Stomach (tissue), 9 donors: ENCODE results near the gene CAPN15. TPM values are rescaled to one million over a fixed set of nuclear protein-coding genes. Genes with fewer than 3 reads are reported as not detected.

Experiments used
- DNase-seq, 2 donors: peaks; one replicate each; pipeline versions ENCODE4 v3.0.0 to v3.0.0-alpha.2; 2013 to 2019
- H3K27ac ChIP-seq, 5 donors: fragments of 200-600 bp in 4 of 5; sonication (generic) in 4 of 5; one replicate each; pipeline ENCODE4 v1.5.1; 2013 to 2019; ENCODE audit warnings: mild to moderate bottlenecking in 1 of 5, moderate library complexity in 1 of 5
- H3K27me3 ChIP-seq, 3 donors: fragments of 200-600 bp; sonication (generic); one replicate each; pipeline ENCODE4 v1.5.1; 2017 to 2019; ENCODE audit warnings: mixed run types in 1 of 3
- H3K36me3 ChIP-seq, 4 donors: fragments of 200-600 bp; sonication (generic); 1 replicate in 3 of 4; 2 replicates in 1 of 4; pipeline ENCODE4 v1.5.1; 2016 to 2019
- H3K4me1 ChIP-seq, 4 donors: fragments of 200-600 bp; sonication (generic); one replicate each; pipeline ENCODE4 v1.5.1; 2016 to 2019
- H3K4me3 ChIP-seq, 4 donors: fragments of 200-600 bp; sonication (generic) in 3 of 4; one replicate each; pipeline ENCODE4 v1.5.1; 2016 to 2019; ENCODE audit warnings: mild to moderate bottlenecking in 1 of 4
- H3K9me3 ChIP-seq, 4 donors: fragments of 200-600 bp; sonication (generic); one replicate each; pipeline ENCODE4 v1.5.1; 2016 to 2019
- EP300 ChIP-seq: sonication (generic); formaldehyde crosslinking; IDR thresholded peaks from one replicate; pipeline ENCODE4 v1.6.1; 2017; ENCODE audit warnings: antibody characterized with exemption
- POLR2A ChIP-seq, 4 donors: fragments of 450-650 bp; IDR thresholded peaks; one replicate each; pipeline ENCODE4 v1.6.1; 2016; ENCODE audit warnings: antibody characterized with exemption in 4 of 4, control low read depth in 2 of 4, mild to moderate bottlenecking in 1 of 4, moderate library complexity in 1 of 4
- POLR2AphosphoS5 ChIP-seq, 3 donors: sonication (generic); formaldehyde crosslinking; IDR thresholded peaks; one replicate each; pipeline ENCODE4 v1.6.1; 2016; ENCODE audit warnings: antibody characterized with exemption in 3 of 3
- WGBS, 5 donors: extraction: QIAGEN DNeasy Blood & Tissue Kit in 3 of 5; methylation state at CpG; one replicate each; pipeline versions ENCODE4 v1.1.5 to v1.1.7; 2013 to 2018; 5-methylcytosine and 5-hydroxymethylcytosine counted together
- intact Hi-C: fragments of 100-400 bp; cut with DNase I; formaldehyde crosslinking; loops from one replicate; pipeline ENCODE4 v1.15.1; 2023; ENCODE audit warnings: low total_unique reads
- polyA plus RNA-seq, 3 donors: library from polyadenylated mRNA; stranded (reverse); fragments of 200-250 nt; gene quantifications; one replicate each; pipeline ENCODE4 v1.2.3, GENCODE V29; 2013
- total RNA-seq, 5 donors: library from RNA; depleted of rRNA; stranded (reverse); fragments of >200 nt; gene quantifications; one replicate each; pipeline versions ENCODE4 v1.1.0 to v1.2.3, GENCODE V29; 2014 to 2016
- TF ChIP-seq, protein P1 (sequence below), 7 experiments: fragments of 450-650 bp in 4 of 7; fragments of 200-600 bp in 3 of 7; sonication (generic) in 3 of 7; IDR thresholded peaks; one replicate each; pipeline ENCODE4 v1.5.1; 2016 to 2019; ENCODE audit warnings: antibody characterized with exemption in 7 of 7, control low read depth in 2 of 7, mild to moderate bottlenecking in 1 of 7
- donor health status: healthy with polysubstance abuse.
- donor health status: Bipolar disorder and iron deficiency.
- donor health status: healthy.

The CAPN15 gene
- total and polyA plus RNA-seq, 8 donors: 25.2 to 235 (median 35.0) TPM

DNA sequence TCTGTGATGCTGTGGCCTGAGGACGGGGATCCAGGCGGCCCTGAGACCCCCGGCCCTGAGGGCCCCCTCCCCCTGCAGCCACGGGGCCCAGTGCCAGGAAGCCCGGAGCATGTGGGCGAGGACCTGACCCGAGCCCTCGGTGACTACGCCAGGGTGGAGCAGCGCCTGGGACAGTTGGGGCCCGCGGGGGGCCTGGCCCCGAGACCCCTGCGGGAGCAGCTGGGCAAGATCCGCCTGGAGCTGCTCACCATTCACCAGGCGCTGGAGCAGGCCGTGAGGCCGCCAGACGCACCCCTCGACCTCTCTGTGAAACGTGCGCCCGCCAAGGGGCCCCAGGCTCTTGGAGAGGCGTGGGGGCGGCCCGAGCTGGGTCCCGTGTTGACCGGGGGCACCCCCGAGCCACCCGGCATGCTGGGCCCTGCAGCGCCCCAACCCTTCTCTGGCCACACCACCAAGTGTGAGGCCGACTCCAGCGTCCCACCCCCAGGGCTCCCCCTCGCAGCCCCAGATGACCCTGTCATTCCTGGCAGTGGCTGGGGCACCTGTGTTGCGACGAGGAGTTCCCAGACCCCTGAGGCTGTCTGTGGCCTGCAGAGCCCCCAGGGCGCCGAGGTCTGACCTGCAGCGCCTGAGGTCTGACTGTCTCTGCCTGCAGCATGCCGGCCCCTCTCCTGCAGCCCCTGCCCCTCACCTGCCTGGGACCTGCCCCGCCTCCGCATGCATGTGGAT, 37.3 kb downstream of the CAPN15 start:
- H3K4me3 ChIP-seq: no peak overlapping the region
- no peak for DNase-seq
- no peak overlapping the region for H3K27ac ChIP-seq
- TF ChIP-seq, protein P1, sequence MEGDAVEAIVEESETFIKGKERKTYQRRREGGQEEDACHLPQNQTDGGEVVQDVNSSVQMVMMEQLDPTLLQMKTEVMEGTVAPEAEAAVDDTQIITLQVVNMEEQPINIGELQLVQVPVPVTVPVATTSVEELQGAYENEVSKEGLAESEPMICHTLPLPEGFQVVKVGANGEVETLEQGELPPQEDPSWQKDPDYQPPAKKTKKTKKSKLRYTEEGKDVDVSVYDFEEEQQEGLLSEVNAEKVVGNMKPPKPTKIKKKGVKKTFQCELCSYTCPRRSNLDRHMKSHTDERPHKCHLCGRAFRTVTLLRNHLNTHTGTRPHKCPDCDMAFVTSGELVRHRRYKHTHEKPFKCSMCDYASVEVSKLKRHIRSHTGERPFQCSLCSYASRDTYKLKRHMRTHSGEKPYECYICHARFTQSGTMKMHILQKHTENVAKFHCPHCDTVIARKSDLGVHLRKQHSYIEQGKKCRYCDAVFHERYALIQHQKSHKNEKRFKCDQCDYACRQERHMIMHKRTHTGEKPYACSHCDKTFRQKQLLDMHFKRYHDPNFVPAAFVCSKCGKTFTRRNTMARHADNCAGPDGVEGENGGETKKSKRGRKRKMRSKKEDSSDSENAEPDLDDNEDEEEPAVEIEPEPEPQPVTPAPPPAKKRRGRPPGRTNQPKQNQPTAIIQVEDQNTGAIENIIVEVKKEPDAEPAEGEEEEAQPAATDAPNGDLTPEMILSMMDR (IDR thresholded peaks at IDR 0.05): no peak
- TF ChIP-seq EP300 (no peak), POLR2A (IDR thresholded peaks at IDR 0.05) (no peak), POLR2AphosphoS5 (IDR thresholded peaks at IDR 0.05) (no peak)
- H3K27me3 ChIP-seq: peaks cover 14 to 48% (median 24%) of the 10 kb centered on the region in 3 donors
- WGBS, 5 donors: 81 to 95% (median 86%) methylated on average over 8 to 42 of the region's 42 CpGs
- H3K36me3 ChIP-seq: no peaks in the 10 kb centered on the region
- intact Hi-C loops: no loop called here
- H3K9me3 ChIP-seq: no peaks in the 10 kb centered on the region
- peaks cover 43 to 59% (median 51%) of the 10 kb centered on the region in 4 donors for H3K4me1 ChIP-seq

DNA sequence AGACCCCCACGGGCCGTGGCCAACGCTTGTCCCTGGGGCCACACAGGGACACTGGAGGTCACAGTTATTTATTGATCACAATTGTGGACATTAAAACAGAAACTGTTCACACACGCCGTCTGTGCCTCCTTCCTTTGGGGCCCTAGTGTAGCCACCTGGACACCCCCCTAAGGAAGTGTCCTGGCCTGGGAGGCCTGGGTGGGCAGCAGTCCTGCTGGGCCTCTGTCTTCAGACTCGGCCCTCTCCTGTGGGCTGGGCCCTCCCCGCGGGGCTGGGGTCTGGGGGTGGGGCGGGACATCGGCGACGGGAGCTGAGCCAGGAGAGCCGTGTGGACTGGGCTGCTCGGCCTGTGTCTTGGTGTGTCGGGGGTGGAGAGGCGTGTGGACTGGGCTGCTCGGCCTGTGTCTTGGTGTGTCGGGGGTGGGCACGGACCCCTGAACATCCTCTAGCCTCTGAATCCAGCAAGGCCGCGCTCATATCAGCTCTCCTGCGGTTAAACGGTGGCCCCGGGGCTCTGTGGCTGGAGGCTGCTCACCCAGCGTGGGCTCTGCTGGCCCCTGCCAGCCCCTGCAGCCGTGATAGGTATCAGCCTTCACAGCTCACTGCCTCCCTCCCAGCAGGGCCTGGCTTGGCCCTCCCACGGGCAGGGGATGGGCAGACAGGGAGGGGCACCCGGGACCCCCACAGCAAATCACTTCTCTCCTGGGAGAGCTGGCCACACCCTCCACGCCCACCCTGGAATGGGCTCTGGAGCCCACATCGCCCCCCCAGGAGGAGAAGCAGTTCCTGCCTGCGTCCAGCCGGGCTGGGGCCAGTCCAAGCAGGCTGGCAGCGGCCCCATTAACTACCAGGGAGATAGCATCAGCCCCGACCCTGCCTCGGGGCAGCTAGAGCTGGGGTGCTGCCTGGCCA, 38.2 kb downstream of the CAPN15 start:
- H3K27ac ChIP-seq: peak overlapping the region in 2 of 5 donors; percentile 47 to 50
- peaks cover 8 to 40% (median 15%) of the 10 kb centered on the region in 3 donors for H3K27me3 ChIP-seq
- 38 to 60% (median 45%) methylated on average over 11 to 35 of the region's 35 CpGs for WGBS, 5 donors
- TF ChIP-seq POLR2AphosphoS5 (IDR thresholded peaks at IDR 0.05) (no peak), POLR2A (IDR thresholded peaks at IDR 0.05) (no peak), EP300 (no peak)
- TF ChIP-seq, protein P1 (IDR thresholded peaks at IDR 0.05): no peak
- H3K4me3 ChIP-seq: peak overlapping the region in 1 of 4 donors; percentile 31
- H3K4me1 ChIP-seq: peaks cover 42 to 60% (median 52%) of the 10 kb centered on the region in 4 donors
- H3K9me3 ChIP-seq: no peaks in the 10 kb centered on the region
- DNase-seq: peak in 1 of 2 donors; percentile 74
- no peaks in the 10 kb centered on the region for H3K36me3 ChIP-seq
- intact Hi-C loops: no loop called here

GRCh38 chr16:566475-567372, 39.2 kb downstream of the CAPN15 start, which contains the start of gene NHLRC4:
NHLRC4 (plus strand) TSS chr16:567005; CDS start chr16:568048, 1,043 bp downstream.
- Histone ChIP-seq H3K27ac (peak within 1 kb of the TSS in 3 of 5 donors; percentile 29 to 50 (median 47)), H3K9me3 (no peaks in the 10 kb centered on the region), H3K27me3 (peaks cover 0 to 29% (median 5%) of the 10 kb centered on the region in 3 donors), H3K36me3 (no peaks in the 10 kb centered on the region), H3K4me1 (peaks cover 44 to 62% (median 57%) of the 10 kb centered on the region in 4 donors), H3K4me3 (peak within 1 kb of the TSS; percentile 23 to 31 (median 28))
- TF ChIP-seq POLR2A (IDR thresholded peaks at IDR 0.05) (no peak), EP300 (no peak), POLR2AphosphoS5 (IDR thresholded peaks at IDR 0.05) (no peak)
- TF ChIP-seq, protein P1 (IDR thresholded peaks at IDR 0.05): no peak
- 26 to 39% (median 34%) methylated on average over 7 to 26 of the region's 26 CpGs for WGBS, 5 donors
- DNase-seq: peak; percentile 69 to 91
- intact Hi-C loops: no loop called here
